HG03103 (cell line): Measurements from ENCODE around the gene COL12A1.

ENCODE experiments used
- ATAC-seq: cut with Tn5 transposase; IDR thresholded peaks from one replicate; pipeline ENCODE4 v1.9.1; 2021; ENCODE audit warnings: low read depth; ENCODE audit not compliant: unreplicated experiment

COL12A1 gene

GRCh38 chr6:75108333-75108974 is 97.4 kb downstream of the COL12A1 start:
- ATAC-seq, result no peak

- no peak for ATAC-seq
Measured at GRCh38 chr6:75107913-75108312, 97.9 kb downstream of the COL12A1 start.

- ATAC-seq, result no peak
Measured at GRCh38 chr6:75106426-75106825, 99.4 kb downstream of the COL12A1 start.

GRCh38 chr6:75103431-75103830 is 102.4 kb downstream of the COL12A1 start:
- ATAC-seq, result no peak

GRCh38 chr6:75102301-75102700 is 103.6 kb downstream of the COL12A1 start:
- no peak for ATAC-seq

GRCh38 chr6:75101896-75102295 is 104.0 kb downstream of the COL12A1 start:
- ATAC-seq, result no peak

- no peak for ATAC-seq
Measured at GRCh38 chr6:75098709-75099108, 107.1 kb downstream of the COL12A1 start.

GRCh38 chr6:75096966-75097365 is 108.9 kb downstream of the COL12A1 start:
- ATAC-seq, result no peak

- ATAC-seq, result no peak
Measured at GRCh38 chr6:75094614-75095200, 111.1 kb downstream of the COL12A1 start.

GRCh38 chr6:75091467-75092190 is 114.2 kb downstream of the COL12A1 start:
- ATAC-seq, result no peak

- no peak for ATAC-seq
Measured at GRCh38 chr6:75090576-75090975, 115.3 kb downstream of the COL12A1 start.

GRCh38 chr6:75089921-75090320 is 115.9 kb downstream of the COL12A1 start:
- ATAC-seq, result no peak

- no peak for ATAC-seq
Measured at GRCh38 chr6:75089151-75089897, 116.5 kb downstream of the COL12A1 start.

GRCh38 chr6:75085931-75086635 is 119.8 kb downstream of the COL12A1 start:
- ATAC-seq, result no peak

GRCh38 chr6:75084872-75085381 is 120.9 kb downstream of the COL12A1 start:
- ATAC-seq, result no peak

- ATAC-seq, result no peak
Measured at GRCh38 chr6:75084018-75084417, 121.8 kb downstream of the COL12A1 start.

GRCh38 chr6:75081921-75082320 is 123.9 kb downstream of the COL12A1 start:
- no peak for ATAC-seq

- ATAC-seq, result no peak
Measured at GRCh38 chr6:75081047-75081446, 124.8 kb downstream of the COL12A1 start.

- no peak for ATAC-seq
Measured at GRCh38 chr6:75079589-75079988, 126.3 kb downstream of the COL12A1 start.

GRCh38 chr6:75077701-75078100 is 128.2 kb downstream of the COL12A1 start:
- ATAC-seq, result no peak
